Uterus (tissue), 2 donors: ENCODE data around the gene SLC7A4.

Experiments used
- CTCF ChIP-seq, 4 experiments: fragments of 200-600 bp in 2 of 4; fragments of 450-650 bp in 2 of 4; sonication (generic) in 2 of 4; IDR thresholded peaks; one replicate each; pipeline ENCODE4 v1.5.1; 2016 to 2019; ENCODE audit warnings: antibody characterized with exemption in 4 of 4, mild to moderate bottlenecking in 2 of 4, moderate library complexity in 1 of 4
- POLR2A ChIP-seq, 2 donors: fragments of 450-650 bp; IDR thresholded peaks; one replicate each; pipeline ENCODE4 v1.6.1; 2016; ENCODE audit warnings: antibody characterized with exemption in 2 of 2, mild to moderate bottlenecking in 1 of 2, moderate library complexity in 1 of 2

- TF ChIP-seq CTCF (IDR thresholded peaks at IDR 0.05): no peak
- no peak for TF ChIP-seq POLR2A (IDR thresholded peaks at IDR 0.05)
Measured at GRCh38 chr22:21032037-21032867, at the start of gene SLC7A4.
